Tibial nerve (tissue), 3 donors: Measurements from ENCODE around the gene SLC16A10.

ENCODE experiments used
- CTCF ChIP-seq, 5 experiments: fragments of 200-600 bp in 3 of 5; fragments of 450-650 bp in 2 of 5; sonication (generic) in 3 of 5; IDR thresholded peaks; one replicate each; pipeline ENCODE4 v1.5.1; 2016 to 2019; ENCODE audit warnings: antibody characterized with exemption in 5 of 5, mild to moderate bottlenecking in 3 of 5, moderate library complexity in 2 of 5
- POLR2A ChIP-seq, 2 donors: fragments of 450-650 bp; IDR thresholded peaks; one replicate each; pipeline ENCODE4 v1.6.1; 2017; ENCODE audit warnings: antibody characterized with exemption in 2 of 2, mild to moderate bottlenecking in 2 of 2, moderate library complexity in 2 of 2

- no peak for TF ChIP-seq CTCF (IDR thresholded peaks at IDR 0.05)
- TF ChIP-seq POLR2A (IDR thresholded peaks at IDR 0.05) = no peak
Observed at GRCh38 chr6:111088668-111089003, 1.3 kb downstream of the SLC16A10 start.
